Testis (tissue), 5 donors: ENCODE results near the gene ASMTL. TPM values are rescaled to one million over a fixed set of nuclear protein-coding genes. Genes with fewer than 3 reads are reported as not detected.

Source experiments
- DNase-seq: peaks from one replicate; pipeline ENCODE4 v3.0.0-alpha.2; 2019
- H3K27ac ChIP-seq, 2 donors: fragments of 200-600 bp; sonication (generic); one replicate each; pipeline ENCODE4 v1.5.1; 2019
- H3K27me3 ChIP-seq: fragments of 200-600 bp; sonication (generic); one replicate; pipeline ENCODE4 v1.5.1; 2019
- H3K36me3 ChIP-seq: fragments of 200-600 bp; sonication (generic); one replicate; pipeline ENCODE4 v1.5.1; 2017; ENCODE audit warnings: low read depth; ENCODE audit errors: missing control alignments
- H3K4me1 ChIP-seq: fragments of 200-600 bp; sonication (generic); one replicate; pipeline ENCODE4 v1.5.1; 2019
- H3K4me3 ChIP-seq, 2 donors: fragments of 200-600 bp; sonication (generic); one replicate each; pipeline ENCODE4 v1.5.1; 2017 to 2019
- H3K9me3 ChIP-seq: fragments of 200-600 bp; sonication (generic); one replicate; pipeline ENCODE4 v1.5.1; 2017
- POLR2A ChIP-seq: fragments of 450-650 bp; IDR thresholded peaks from one replicate; pipeline ENCODE4 v1.6.1; 2017; ENCODE audit warnings: antibody characterized with exemption, mild to moderate bottlenecking, moderate library complexity
- WGBS, 2 donors: methylation state at CpG; one replicate each; pipeline ENCODE4 v1.1.5; 2018; 5-methylcytosine and 5-hydroxymethylcytosine counted together
- intact Hi-C: fragments of 100-400 bp; cut with DNase I; formaldehyde crosslinking; loops from one replicate; pipeline ENCODE4 v1.15.1; 2023; ENCODE audit warnings: low total_unique reads
- long read RNA-seq, 2 donors: transcript quantifications; one replicate each; lab custom pipeline, GENCODE V29; 2026
- polyA plus RNA-seq: library from polyadenylated mRNA; stranded (reverse); fragments of 350-450 nt; fragmentation: Illumina TruSeq; extraction: RNeasy Lipid Tissue Mini Kit (QIAGEN cat#74804); gene quantifications from one replicate; pipeline ENCODE4 v1.2.3, GENCODE V29; 2014; ENCODE audit warnings: low read depth, low replicate concordance; ENCODE audit not compliant: insufficient read depth
- total RNA-seq, 2 donors: library from RNA; depleted of rRNA; stranded (reverse); fragments of >200 nt; gene quantifications; one replicate each; pipeline ENCODE4 v1.2.3, GENCODE V29; 2016
- TF ChIP-seq, protein P1 (sequence below), 3 experiments: fragments of 450-650 bp in 2 of 3; fragments of 200-600 bp in 1 of 3; sonication (generic) in 1 of 3; IDR thresholded peaks; one replicate each; pipeline ENCODE4 v1.5.1; 2016 to 2019; ENCODE audit warnings: antibody characterized with exemption in 3 of 3, mild to moderate bottlenecking in 2 of 3, moderate library complexity in 1 of 3

ASMTL gene, protein sequence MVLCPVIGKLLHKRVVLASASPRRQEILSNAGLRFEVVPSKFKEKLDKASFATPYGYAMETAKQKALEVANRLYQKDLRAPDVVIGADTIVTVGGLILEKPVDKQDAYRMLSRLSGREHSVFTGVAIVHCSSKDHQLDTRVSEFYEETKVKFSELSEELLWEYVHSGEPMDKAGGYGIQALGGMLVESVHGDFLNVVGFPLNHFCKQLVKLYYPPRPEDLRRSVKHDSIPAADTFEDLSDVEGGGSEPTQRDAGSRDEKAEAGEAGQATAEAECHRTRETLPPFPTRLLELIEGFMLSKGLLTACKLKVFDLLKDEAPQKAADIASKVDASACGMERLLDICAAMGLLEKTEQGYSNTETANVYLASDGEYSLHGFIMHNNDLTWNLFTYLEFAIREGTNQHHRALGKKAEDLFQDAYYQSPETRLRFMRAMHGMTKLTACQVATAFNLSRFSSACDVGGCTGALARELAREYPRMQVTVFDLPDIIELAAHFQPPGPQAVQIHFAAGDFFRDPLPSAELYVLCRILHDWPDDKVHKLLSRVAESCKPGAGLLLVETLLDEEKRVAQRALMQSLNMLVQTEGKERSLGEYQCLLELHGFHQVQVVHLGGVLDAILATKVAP
- total RNA-seq (10 to 100 TPM; 31.0 to 41.2 TPM), polyA plus RNA-seq (27.0 TPM)
- long read RNA-seq, donor 1, transcript ASMTL-201 (13 exons, 2,027 nt): major isoform, 6 of 9 reads
- long read RNA-seq, donor 1, partial matches to known transcripts: 0 of 9 reads
- long read RNA-seq, donor 1, other reads (novel, unspliced or antisense): 0 of 9 reads
- long read RNA-seq, donor 2, transcript ASMTL-201 (13 exons, 2,027 nt): major isoform, 7 of 9 reads
- long read RNA-seq, donor 2, partial matches to known transcripts: 0 of 9 reads
- long read RNA-seq, donor 2, other reads (novel, unspliced or antisense): 0 of 9 reads

DNA sequence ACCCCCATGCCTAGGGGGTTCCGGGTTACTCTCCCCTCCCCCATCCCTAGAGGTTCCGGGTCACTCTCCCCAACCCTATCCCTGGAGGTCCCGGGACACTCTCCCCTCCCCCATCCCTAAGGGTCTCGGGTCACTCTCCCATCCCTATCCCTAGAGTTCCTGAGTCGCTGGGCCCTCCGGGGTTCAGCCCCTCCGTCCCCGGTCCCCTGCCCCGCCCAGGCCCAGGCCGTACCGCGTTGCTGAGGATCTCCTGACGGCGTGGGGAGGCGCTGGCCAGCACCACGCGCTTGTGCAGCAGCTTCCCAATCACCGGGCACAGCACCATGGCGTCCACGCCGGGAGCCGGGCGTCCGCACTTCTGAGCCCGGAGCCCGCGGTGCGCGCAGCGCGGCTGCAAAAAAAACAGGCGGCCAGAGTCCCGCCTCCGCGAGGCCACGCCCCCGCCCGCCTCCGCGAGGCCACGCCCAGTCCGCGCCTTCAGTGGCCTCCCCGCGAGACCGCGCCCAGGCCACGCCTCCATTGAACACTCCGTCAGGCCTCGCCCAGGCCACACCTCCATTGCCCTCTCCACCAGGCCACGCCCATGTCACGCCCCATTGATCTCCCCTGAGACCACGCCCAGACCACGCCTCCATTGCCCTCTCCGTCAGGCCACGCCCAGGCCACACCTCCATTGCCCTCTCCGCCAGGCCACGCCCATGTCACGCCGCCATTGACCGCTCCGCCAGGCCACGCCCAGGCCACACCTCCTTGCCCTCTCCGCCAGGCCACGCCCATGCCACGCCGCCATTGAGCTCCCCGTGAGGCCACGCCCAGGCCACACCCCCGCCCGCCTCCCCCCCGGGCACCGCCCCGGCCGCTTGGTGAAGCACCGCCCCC lies at the start of gene ASMTL:
TSS of gene ASMTL (minus strand) at position 394 of the 879 bp plus-strand sequence. CDS start at position 325, 69 bp downstream.
- 1 to 2% methylated on average over 17 to 58 of the region's 76 CpGs for WGBS, 2 donors
- no peaks in the 10 kb centered on the region for H3K9me3 ChIP-seq
- DNase-seq: peak; percentile 100
- peak within 1 kb of the TSS; percentile 89 to 96 for H3K27ac ChIP-seq
- H3K4me3 ChIP-seq: peak within 1 kb of the TSS; percentile 82 to 91
- H3K27me3 ChIP-seq: no peaks in the 10 kb centered on the region
- peak; percentile 79 for TF ChIP-seq POLR2A
- TF ChIP-seq, protein P1, sequence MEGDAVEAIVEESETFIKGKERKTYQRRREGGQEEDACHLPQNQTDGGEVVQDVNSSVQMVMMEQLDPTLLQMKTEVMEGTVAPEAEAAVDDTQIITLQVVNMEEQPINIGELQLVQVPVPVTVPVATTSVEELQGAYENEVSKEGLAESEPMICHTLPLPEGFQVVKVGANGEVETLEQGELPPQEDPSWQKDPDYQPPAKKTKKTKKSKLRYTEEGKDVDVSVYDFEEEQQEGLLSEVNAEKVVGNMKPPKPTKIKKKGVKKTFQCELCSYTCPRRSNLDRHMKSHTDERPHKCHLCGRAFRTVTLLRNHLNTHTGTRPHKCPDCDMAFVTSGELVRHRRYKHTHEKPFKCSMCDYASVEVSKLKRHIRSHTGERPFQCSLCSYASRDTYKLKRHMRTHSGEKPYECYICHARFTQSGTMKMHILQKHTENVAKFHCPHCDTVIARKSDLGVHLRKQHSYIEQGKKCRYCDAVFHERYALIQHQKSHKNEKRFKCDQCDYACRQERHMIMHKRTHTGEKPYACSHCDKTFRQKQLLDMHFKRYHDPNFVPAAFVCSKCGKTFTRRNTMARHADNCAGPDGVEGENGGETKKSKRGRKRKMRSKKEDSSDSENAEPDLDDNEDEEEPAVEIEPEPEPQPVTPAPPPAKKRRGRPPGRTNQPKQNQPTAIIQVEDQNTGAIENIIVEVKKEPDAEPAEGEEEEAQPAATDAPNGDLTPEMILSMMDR (IDR thresholded peaks at IDR 0.05): no peak
- intact Hi-C loops: loop anchor here (10.0 kb wide), 1 partner anchor 142 kb away; the partner anchor contains the start of gene AKAP17A
- no peaks in the 10 kb centered on the region for H3K36me3 ChIP-seq
- peaks cover 16% of the 10 kb centered on the region for H3K4me1 ChIP-seq

- Histone ChIP-seq H3K27me3 (no peaks in the 10 kb centered on the region), H3K9me3 (no peaks in the 10 kb centered on the region), H3K4me3 (no peak overlapping the region), H3K4me1 (no peaks in the 10 kb centered on the region), H3K36me3 (no peaks in the 10 kb centered on the region), H3K27ac (no peak overlapping the region)
- TF ChIP-seq, protein P1 (IDR thresholded peaks at IDR 0.05): no peak
- no peak for TF ChIP-seq POLR2A
- no peak for DNase-seq
- intact Hi-C loops: no loop called here
- 73 to 76% methylated on average over 10 to 12 of the region's 12 CpGs for WGBS, 2 donors
Observed at GRCh38 chrX:1502241-1502640, 49.5 kb upstream of the ASMTL start.

DNA sequence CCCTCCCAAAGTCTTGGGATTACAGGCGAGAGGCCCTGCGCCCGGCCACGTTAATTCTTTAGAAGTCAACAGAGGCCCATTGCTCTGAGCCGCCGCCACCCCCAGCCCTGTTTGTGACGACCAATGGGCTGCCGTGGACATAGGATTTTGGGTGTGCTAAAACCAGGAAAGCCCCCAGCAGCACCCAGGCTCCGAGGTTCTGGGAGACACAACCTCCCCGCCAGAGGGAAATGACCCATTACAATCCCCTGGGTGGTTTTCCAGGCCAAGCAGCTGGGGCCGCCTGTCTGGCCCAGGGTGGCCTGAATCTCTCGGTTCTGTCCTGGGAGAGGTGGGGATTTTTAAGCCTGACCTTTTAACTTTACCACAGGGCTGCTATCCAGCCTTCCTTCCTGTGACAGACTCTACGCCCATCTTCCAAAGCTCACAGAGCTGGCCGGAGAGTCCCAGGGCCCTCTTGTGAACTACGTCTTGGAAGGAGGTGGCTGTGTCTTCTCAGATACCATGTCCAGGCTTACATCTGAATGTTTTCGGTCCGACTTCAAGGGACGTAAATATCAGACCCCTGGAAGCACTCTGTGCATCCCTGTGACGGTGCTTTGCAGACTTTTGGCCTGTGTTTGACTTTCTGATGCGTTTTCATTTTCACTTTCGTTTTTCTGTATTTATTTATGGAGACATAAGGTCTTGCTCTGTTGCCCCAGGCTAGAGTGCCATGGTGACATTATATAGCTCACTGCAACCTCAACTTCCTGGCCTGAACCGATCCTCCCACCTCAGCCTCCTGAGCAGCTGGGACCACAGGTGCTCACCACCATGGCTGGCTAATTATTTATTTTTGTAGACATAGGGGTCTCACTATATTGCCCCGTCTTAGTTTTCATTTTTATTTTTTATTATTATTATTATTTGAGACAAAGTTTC lies 48.3 kb upstream of the ASMTL start:
- Histone ChIP-seq H3K4me3 (no peak overlapping the region), H3K9me3 (no peaks in the 10 kb centered on the region), H3K4me1 (no peaks in the 10 kb centered on the region), H3K36me3 (no peaks in the 10 kb centered on the region), H3K27me3 (no peaks in the 10 kb centered on the region), H3K27ac (peak overlapping the region in 1 of 2 donors; percentile 47)
- no peak for DNase-seq
- TF ChIP-seq POLR2A: no peak
- TF ChIP-seq, protein P1 (IDR thresholded peaks at IDR 0.05): no peak
- WGBS, 2 donors: 73 to 77% methylated on average over 11 to 23 of the region's 23 CpGs
- intact Hi-C loops: no loop called here

GRCh38 chrX:1496076-1496475 lies 43.4 kb upstream of the ASMTL start:
- peaks cover 5% of the 10 kb centered on the region for H3K4me1 ChIP-seq
- H3K27me3 ChIP-seq: no peaks in the 10 kb centered on the region
- no peak overlapping the region for H3K27ac ChIP-seq
- H3K36me3 ChIP-seq: no peaks in the 10 kb centered on the region
- WGBS, 2 donors: 70 to 80% methylated on average over 11 to 12 of the region's 12 CpGs
- TF ChIP-seq POLR2A: no peak
- TF ChIP-seq, protein P1 (IDR thresholded peaks at IDR 0.05): no peak
- intact Hi-C loops: no loop called here
- H3K9me3 ChIP-seq: no peaks in the 10 kb centered on the region
- H3K4me3 ChIP-seq: no peak overlapping the region
- DNase-seq: no peak
